ENCODE data around the gene FOXF2.
"Not testable (repeated sequence)": the region's sequence is repeated elsewhere in the genome, so short reads cannot be mapped to it uniquely, and the experiment has no call there.

FOXF2 gene

GRCh38 chr6:1389369-1390132 lies at the start of gene FOXF2:
Gene FOXF2, plus strand, starts transcription at chr6:1389576. Its CDS starts 372 bp downstream, at chr6:1389948.
- DNase-seq: no peak

DNA sequence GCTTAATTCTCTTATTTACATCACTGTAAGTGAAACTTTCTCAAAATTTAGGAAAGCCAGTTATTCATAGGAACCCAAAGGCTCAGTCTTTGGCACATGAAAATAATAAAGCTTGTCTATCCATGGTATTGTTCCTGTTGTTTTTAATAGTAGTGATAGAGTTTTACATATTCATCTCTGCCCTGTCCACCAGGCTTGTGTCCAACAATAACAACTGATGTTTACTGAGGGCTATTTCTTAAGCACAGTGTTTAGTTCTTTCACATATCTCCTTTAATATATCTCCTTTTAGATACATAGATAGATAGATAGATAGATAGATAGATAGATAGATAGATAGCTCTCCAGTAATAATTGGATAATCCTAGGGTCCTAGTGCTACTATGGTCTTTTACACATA lies 43.3 kb upstream of the FOXF2 start:
- DNase-seq: no peak

GRCh38 chr6:1346558-1347091 lies 42.8 kb upstream of the FOXF2 start:
- no peak for DNase-seq

GRCh38 chr6:1347161-1347560 lies 42.2 kb upstream of the FOXF2 start:
- no peak for DNase-seq

- no peak for DNase-seq
Measured at GRCh38 chr6:1348675-1349074, 40.7 kb upstream of the FOXF2 start.

DNA sequence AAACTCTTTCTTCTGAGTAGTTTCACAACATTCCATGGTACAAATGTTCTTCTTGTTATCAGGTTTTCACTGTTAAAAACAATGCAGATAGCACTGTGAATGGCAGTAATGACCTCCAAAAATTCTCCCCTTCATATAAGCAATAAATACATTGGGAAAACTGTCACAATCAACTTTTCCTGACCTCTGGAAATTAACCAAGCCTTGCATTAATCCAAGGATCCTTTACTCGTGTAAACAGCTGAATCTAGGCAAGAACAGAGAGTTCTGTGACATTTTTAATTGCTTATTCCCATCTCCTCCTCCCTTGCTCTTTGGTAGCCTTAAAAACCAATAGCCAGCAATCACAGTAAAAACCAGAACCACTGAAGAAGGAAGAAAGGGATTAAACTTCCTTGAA lies 39.7 kb upstream of the FOXF2 start:
- DNase-seq: no peak

- DNase-seq: no peak
Measured at GRCh38 chr6:1351381-1352008, 37.9 kb upstream of the FOXF2 start.

DNA sequence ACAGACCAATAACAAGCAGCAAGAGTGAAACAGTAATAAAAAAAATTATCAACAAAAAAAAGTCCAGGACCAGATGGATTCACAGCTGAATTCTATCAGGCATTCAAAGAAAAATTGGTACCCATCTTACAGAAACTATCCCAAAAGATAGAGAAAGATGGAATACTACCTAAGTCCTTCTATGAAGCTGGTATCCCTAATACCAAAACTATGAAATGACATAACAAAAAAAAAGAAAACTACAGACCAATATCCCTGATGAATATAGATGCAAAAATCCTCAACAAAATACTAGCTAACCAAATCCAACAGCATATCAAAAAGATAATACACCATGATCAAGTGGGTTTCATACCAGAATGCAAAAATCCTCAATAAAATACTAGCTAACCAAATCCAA lies 34.3 kb upstream of the FOXF2 start:
- not testable (repeated sequence) for DNase-seq

- DNase-seq: not testable (repeated sequence)
Measured at GRCh38 chr6:1361717-1362116, 27.7 kb upstream of the FOXF2 start.

- DNase-seq: no peak
Measured at GRCh38 chr6:1362643-1363042, 26.7 kb upstream of the FOXF2 start.

DNA sequence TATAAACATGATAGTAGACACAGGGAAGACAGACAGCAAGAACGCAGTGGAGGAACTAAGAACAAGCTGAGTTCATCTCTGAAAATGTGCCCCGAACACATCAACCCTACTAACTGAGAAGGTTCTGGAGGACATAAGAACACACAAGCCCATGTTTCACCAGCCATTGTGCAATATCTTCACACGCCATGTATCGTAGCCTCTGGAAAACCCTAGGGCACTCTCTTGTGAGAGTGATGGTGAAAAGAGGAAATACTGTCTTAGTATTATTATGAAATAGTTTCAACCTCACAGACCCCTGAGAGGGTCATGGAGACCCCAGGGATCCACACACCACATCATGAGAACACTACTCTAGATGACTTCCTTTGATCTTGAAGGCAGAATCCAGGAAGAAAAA lies 26.1 kb upstream of the FOXF2 start:
- DNase-seq: no peak

GRCh38 chr6:1363729-1364572 lies 25.4 kb upstream of the FOXF2 start:
- no peak for DNase-seq

GRCh38 chr6:1364791-1365190 lies 24.6 kb upstream of the FOXF2 start:
- DNase-seq: no peak

GRCh38 chr6:1365686-1366085 lies 23.7 kb upstream of the FOXF2 start:
- no peak for DNase-seq

GRCh38 chr6:1367771-1368170 lies 21.6 kb upstream of the FOXF2 start:
- DNase-seq: no peak

DNA sequence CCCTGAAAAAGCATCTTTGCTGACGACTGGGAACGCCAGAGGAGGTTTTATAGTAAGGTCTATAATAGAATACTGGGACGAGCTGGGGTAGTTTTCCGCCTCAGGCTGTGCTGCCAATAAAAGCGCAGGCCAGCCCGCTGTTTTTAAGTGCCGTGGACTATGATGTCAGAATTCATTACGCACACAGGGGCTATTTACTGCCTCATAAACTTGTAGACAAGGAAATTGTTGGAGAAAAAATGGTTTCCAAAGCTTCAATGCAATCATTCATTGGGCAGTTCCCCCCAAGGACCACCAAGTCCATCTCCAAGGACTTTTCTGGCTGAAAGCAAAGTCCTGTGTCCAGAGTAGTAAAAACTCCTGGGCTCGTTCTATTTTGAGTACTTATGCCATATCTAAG lies 20.4 kb upstream of the FOXF2 start:
- no peak for DNase-seq

- DNase-seq: not testable (repeated sequence)
Measured at GRCh38 chr6:1369695-1370094, 19.7 kb upstream of the FOXF2 start.

GRCh38 chr6:1371933-1372332 lies 17.4 kb upstream of the FOXF2 start:
- DNase-seq: no peak

GRCh38 chr6:1372690-1373089 lies 16.7 kb upstream of the FOXF2 start:
- DNase-seq: no peak

- DNase-seq: no peak
Measured at GRCh38 chr6:1376653-1377052, 12.7 kb upstream of the FOXF2 start.

GRCh38 chr6:1377526-1377925 lies 11.8 kb upstream of the FOXF2 start:
- no peak for DNase-seq

- no peak for DNase-seq
Measured at GRCh38 chr6:1378065-1379016, 11.0 kb upstream of the FOXF2 start.
